ENCODE measurements around the gene DGCR2.

The DGCR2 gene

GRCh38 chr22:19082101-19082500 is 40.1 kb downstream of the DGCR2 start:
- TF ChIP-seq CTCF (IDR thresholded peaks at IDR 0.05; ENCODE audit: borderline replicate concordance, extremely low read depth, low read length, poor library complexity, severe bottlenecking) (no peak), EZH2 (IDR thresholded peaks at IDR 0.05; ENCODE audit: borderline replicate concordance, low read depth, low read length, severe bottlenecking) (no peak)
- Histone ChIP-seq H3K9me3 (ENCODE audit: insufficient read depth, low read length, severe bottlenecking) (no peaks in the 10 kb centered on the region), H3K4me2 (ENCODE audit: insufficient read depth, low read length) (no peak overlapping the region), H3K9ac (ENCODE audit: low read depth, low read length) (no peak overlapping the region), H3K79me2 (ENCODE audit: insufficient read depth, low read length) (0 out of 2 replicates have a peak, but pooled peaks cover 7% of the 10 kb centered on the region), H4K20me1 (ENCODE audit: insufficient read depth, low read length) (0 out of 2 replicates have a peak, but pooled peaks cover 9% of the 10 kb centered on the region), H3K4me3 (ENCODE audit: low read depth in 1 of 2, low read length in 2 of 2) (no peak overlapping the region), H3K36me3 (ENCODE audit: insufficient read depth, low read length) (peaks cover 47% of the 10 kb centered on the region), H3K27me3 (ENCODE audit: insufficient read depth, low read length, poor library complexity) (no peaks in the 10 kb centered on the region), H3K4me1 (ENCODE audit: insufficient read depth, low read length) (no peaks in the 10 kb centered on the region), H3K27ac (ENCODE audit: low read length) (no peak overlapping the region), H2AFZ (ENCODE audit: low read depth, low read length) (no peak overlapping the region)
- DNase-seq (no peak), ATAC-seq (ENCODE audit: insufficient read depth, low read depth) (no peak)

- H3K27ac ChIP-seq (ENCODE audit: low read length) = no peak overlapping the region
- ATAC-seq (ENCODE audit: insufficient read depth, low read depth) = no peak
- H3K4me1 ChIP-seq (ENCODE audit: insufficient read depth, low read length) = no peaks in the 10 kb centered on the region
- no peak overlapping the region for H2AFZ ChIP-seq (ENCODE audit: low read depth, low read length)
- peaks cover 39% of the 10 kb centered on the region for H3K36me3 ChIP-seq (ENCODE audit: insufficient read depth, low read length)
- TF ChIP-seq CTCF (IDR thresholded peaks at IDR 0.05; ENCODE audit: borderline replicate concordance, extremely low read depth, low read length, poor library complexity, severe bottlenecking) (no peak), EZH2 (IDR thresholded peaks at IDR 0.05; ENCODE audit: borderline replicate concordance, low read depth, low read length, severe bottlenecking) (no peak)
- no peaks in the 10 kb centered on the region for H3K9me3 ChIP-seq (ENCODE audit: insufficient read depth, low read length, severe bottlenecking)
- H3K4me2 ChIP-seq (ENCODE audit: insufficient read depth, low read length) = no peak overlapping the region
- no peaks in the 10 kb centered on the region for H3K27me3 ChIP-seq (ENCODE audit: insufficient read depth, low read length, poor library complexity)
- H3K79me2 ChIP-seq (ENCODE audit: insufficient read depth, low read length) = 0 out of 2 replicates have a peak, but pooled peaks cover 3% of the 10 kb centered on the region
- no peak for DNase-seq
- no peak overlapping the region for H3K4me3 ChIP-seq (ENCODE audit: low read depth in 1 of 2, low read length in 2 of 2)
- 0 out of 2 replicates have a peak, but pooled peaks cover 5% of the 10 kb centered on the region for H4K20me1 ChIP-seq (ENCODE audit: insufficient read depth, low read length)
- H3K9ac ChIP-seq (ENCODE audit: low read depth, low read length) = no peak overlapping the region
Observed at GRCh38 chr22:19081351-19081750, 40.9 kb downstream of the DGCR2 start.

GRCh38 chr22:19080853-19081252 is 41.4 kb downstream of the DGCR2 start:
- Histone ChIP-seq H3K4me3 (ENCODE audit: low read depth in 1 of 2, low read length in 2 of 2) (no peak overlapping the region), H3K4me2 (ENCODE audit: insufficient read depth, low read length) (no peak overlapping the region), H4K20me1 (ENCODE audit: insufficient read depth, low read length) (0 out of 2 replicates have a peak, but pooled peaks cover 4% of the 10 kb centered on the region), H2AFZ (ENCODE audit: low read depth, low read length) (no peak overlapping the region), H3K9me3 (ENCODE audit: insufficient read depth, low read length, severe bottlenecking) (no peaks in the 10 kb centered on the region), H3K27me3 (ENCODE audit: insufficient read depth, low read length, poor library complexity) (no peaks in the 10 kb centered on the region), H3K27ac (ENCODE audit: low read length) (no peak overlapping the region), H3K79me2 (ENCODE audit: insufficient read depth, low read length) (0 out of 2 replicates have a peak, but pooled peaks cover 2% of the 10 kb centered on the region), H3K9ac (ENCODE audit: low read depth, low read length) (no peak overlapping the region), H3K4me1 (ENCODE audit: insufficient read depth, low read length) (no peaks in the 10 kb centered on the region), H3K36me3 (ENCODE audit: insufficient read depth, low read length) (peaks cover 39% of the 10 kb centered on the region)
- TF ChIP-seq EZH2 (IDR thresholded peaks at IDR 0.05; ENCODE audit: borderline replicate concordance, low read depth, low read length, severe bottlenecking) (no peak), CTCF (IDR thresholded peaks at IDR 0.05; ENCODE audit: borderline replicate concordance, extremely low read depth, low read length, poor library complexity, severe bottlenecking) (no peak)
- DNase-seq (no peak), ATAC-seq (ENCODE audit: insufficient read depth, low read depth) (no peak)

Data from DND-41 (cell line).